Activated B cell treated with CpG ODN at 0.5 μM for 24 hours (primary cell): ENCODE data around the gene TMEM187. TPM values are rescaled to one million over a fixed set of nuclear protein-coding genes. Genes with fewer than 3 reads are reported as not detected.

ENCODE experiments used
- ATAC-seq: fragments of 200-7000 bp; cut with Tn5 transposase; one replicate; pipeline ENCODE4 v1.10.0; 2021; ENCODE audit warnings: low read depth, mild to moderate bottlenecking, moderate library complexity
- CTCF ChIA-PET: fragments of 350-600 bp; sonication (Branson Sonifier 250); formaldehyde crosslinking; loops from one replicate; lab custom pipeline; 2021; ENCODE audit warnings: antibody characterized with exemption; lab: Charles Lee
- POLR2A ChIA-PET: fragments of 350-600 bp; sonication (Branson Sonifier 250); formaldehyde crosslinking; loops from one replicate; lab custom pipeline; 2021; ENCODE audit warnings: antibody characterized with exemption; lab: Charles Lee
- DNase-seq: peaks from one replicate; pipeline ENCODE4 v3.0.0; 2022
- H3K27ac Mint-ChIP-seq: one replicate; pipeline ENCODE4 v1.8.0; 2020; ENCODE audit warnings: mixed read lengths
- H3K27me3 Mint-ChIP-seq: one replicate; pipeline ENCODE4 v1.8.0; 2021; ENCODE audit warnings: mixed read lengths
- H3K36me3 Mint-ChIP-seq: one replicate; pipeline ENCODE4 v1.8.0; 2021; ENCODE audit warnings: low read depth, mixed read lengths
- H3K4me1 Mint-ChIP-seq: one replicate; pipeline ENCODE4 v1.8.0; 2021; ENCODE audit warnings: mixed read lengths
- H3K4me3 Mint-ChIP-seq: one replicate; pipeline ENCODE4 v1.8.0; 2020; ENCODE audit warnings: mild to moderate bottlenecking, mixed read lengths
- H3K9me3 Mint-ChIP-seq: one replicate; pipeline ENCODE4 v1.8.0; 2020; ENCODE audit warnings: mixed read lengths
- intact Hi-C: fragments of 100-400 bp; cut with micrococcal nuclease; formaldehyde crosslinking; loops from one replicate; pipeline ENCODE4 v1.15.1; 2024
- total RNA-seq: library from RNA; stranded (reverse); gene quantifications from 2 replicates; pipeline ENCODE4 v1.2.3, GENCODE V29; 2022
- TF ChIP-seq, protein P1 (sequence below): fragments of 200-600 bp; IDR thresholded peaks from one replicate; pipeline ENCODE4 v1.8.0; 2022; ENCODE audit warnings: antibody characterized with exemption, mild to moderate bottlenecking

TMEM187 gene
- total RNA-seq, 1 donor from 2014 or later = 2.9 TPM

DNA sequence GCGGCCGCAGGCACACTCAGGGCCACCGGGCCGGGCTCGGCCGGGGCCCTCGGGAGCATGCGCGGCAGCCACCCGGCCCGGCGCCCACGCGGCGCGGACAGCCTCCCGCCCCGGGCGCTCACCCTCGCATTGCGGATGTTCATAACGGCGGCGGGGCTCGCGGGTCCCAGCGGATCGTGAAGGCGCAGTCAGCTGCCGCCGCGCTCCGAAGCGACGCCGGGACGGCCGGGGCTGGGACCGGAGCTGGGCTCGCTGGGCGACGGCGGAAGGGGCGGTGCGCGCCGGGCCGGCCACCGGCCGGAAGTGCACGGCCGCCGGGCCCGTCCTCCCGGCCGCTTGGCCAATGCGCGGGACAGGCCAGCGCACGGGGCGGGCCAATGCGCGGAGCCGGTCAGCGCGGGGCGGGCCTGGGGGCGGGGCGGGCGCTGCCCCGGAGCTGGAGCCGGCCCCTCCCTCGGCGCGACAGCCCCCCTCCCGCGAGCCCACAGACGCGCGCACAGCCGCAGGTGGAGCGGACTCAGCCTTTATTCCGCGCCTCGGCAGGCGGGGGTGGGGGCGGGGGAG lies 37.7 kb upstream of the TMEM187 start, which contains the start of gene NAA10:
NAA10 (minus strand) TSS at position 276 of the 564 bp plus-strand sequence; CDS start at position 143, 133 bp downstream.
- Mint-ChIP-seq H3K9me3 (no peaks in the 10 kb centered on the region), H3K36me3 (peaks cover 23% of the 10 kb centered on the region), H3K4me1 (peaks cover 24% of the 10 kb centered on the region), H3K27me3 (no peaks in the 10 kb centered on the region), H3K27ac (peak within 1 kb of the TSS; percentile 46), H3K4me3 (peak within 1 kb of the TSS; percentile 84)
- ChIA-PET POLR2A (interaction anchor here (1.1 to 18.4 kb wide), 3 partner anchors 9 to 463 kb away, joined by 3 to 305 read pairs (median 11); partner anchors contain the start of genes ARHGAP4, HCFC1 and RPL10), CTCF (interaction anchor here (0.7 kb wide), 1 partner anchor 12 kb away, joined by 3 read pairs; no protein-coding TSS in a partner anchor)
- peak; percentile 93 for ATAC-seq
- peak; percentile 62 for DNase-seq
- intact Hi-C loops = loop anchor here (1.0 kb wide), 2 partner anchors 8 to 12 kb away; no protein-coding TSS in a partner anchor
- TF ChIP-seq, protein P1, sequence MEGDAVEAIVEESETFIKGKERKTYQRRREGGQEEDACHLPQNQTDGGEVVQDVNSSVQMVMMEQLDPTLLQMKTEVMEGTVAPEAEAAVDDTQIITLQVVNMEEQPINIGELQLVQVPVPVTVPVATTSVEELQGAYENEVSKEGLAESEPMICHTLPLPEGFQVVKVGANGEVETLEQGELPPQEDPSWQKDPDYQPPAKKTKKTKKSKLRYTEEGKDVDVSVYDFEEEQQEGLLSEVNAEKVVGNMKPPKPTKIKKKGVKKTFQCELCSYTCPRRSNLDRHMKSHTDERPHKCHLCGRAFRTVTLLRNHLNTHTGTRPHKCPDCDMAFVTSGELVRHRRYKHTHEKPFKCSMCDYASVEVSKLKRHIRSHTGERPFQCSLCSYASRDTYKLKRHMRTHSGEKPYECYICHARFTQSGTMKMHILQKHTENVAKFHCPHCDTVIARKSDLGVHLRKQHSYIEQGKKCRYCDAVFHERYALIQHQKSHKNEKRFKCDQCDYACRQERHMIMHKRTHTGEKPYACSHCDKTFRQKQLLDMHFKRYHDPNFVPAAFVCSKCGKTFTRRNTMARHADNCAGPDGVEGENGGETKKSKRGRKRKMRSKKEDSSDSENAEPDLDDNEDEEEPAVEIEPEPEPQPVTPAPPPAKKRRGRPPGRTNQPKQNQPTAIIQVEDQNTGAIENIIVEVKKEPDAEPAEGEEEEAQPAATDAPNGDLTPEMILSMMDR = no peak

DNA sequence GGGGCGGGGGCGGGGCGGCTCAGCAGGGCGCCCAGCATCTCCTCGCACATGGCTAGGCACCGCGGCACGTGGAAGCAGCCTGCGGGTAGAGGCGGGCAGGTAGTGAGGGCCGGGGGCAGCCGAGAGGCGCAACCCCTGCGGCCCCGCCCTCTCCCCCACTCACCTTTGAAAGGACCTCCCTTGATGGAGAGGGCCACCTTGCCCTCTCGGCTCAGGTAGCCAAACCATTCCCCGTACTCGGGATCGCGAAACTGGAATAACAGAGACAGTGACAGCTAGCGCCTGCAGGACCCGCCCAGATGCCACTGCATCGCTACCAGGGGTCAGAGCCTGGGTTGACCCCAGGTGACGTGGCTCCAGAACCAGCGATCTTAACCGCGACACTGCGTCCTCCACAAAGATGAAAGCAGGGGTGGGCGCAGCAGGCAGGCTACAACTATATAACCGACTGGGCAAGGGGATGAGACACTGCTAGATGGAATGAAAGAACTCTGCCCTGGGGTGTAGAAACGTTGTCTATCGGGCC lies 37.2 kb upstream of the TMEM187 start:
- H3K9me3 Mint-ChIP-seq = no peaks in the 10 kb centered on the region
- peaks cover 22% of the 10 kb centered on the region for H3K36me3 Mint-ChIP-seq
- DNase-seq = no peak
- peak overlapping the region; percentile 75 for H3K4me3 Mint-ChIP-seq
- H3K4me1 Mint-ChIP-seq = peaks cover 24% of the 10 kb centered on the region
- CTCF ChIA-PET = interaction anchor here (0.7 kb wide), 1 partner anchor 12 kb away, joined by 3 read pairs; no protein-coding TSS in a partner anchor
- ATAC-seq = peak; percentile 2
- intact Hi-C loops = loop anchor here (1.0 kb wide), 2 partner anchors 8 to 12 kb away; no protein-coding TSS in a partner anchor
- TF ChIP-seq, protein P1 = no peak
- H3K27ac Mint-ChIP-seq = peak overlapping the region; percentile 41
- no peaks in the 10 kb centered on the region for H3K27me3 Mint-ChIP-seq
- POLR2A ChIA-PET = interaction anchor here (1.1 to 18.4 kb wide), 3 partner anchors 10 to 463 kb away, joined by 3 to 305 read pairs (median 11); partner anchors contain the start of genes ARHGAP4, HCFC1 and RPL10

DNA sequence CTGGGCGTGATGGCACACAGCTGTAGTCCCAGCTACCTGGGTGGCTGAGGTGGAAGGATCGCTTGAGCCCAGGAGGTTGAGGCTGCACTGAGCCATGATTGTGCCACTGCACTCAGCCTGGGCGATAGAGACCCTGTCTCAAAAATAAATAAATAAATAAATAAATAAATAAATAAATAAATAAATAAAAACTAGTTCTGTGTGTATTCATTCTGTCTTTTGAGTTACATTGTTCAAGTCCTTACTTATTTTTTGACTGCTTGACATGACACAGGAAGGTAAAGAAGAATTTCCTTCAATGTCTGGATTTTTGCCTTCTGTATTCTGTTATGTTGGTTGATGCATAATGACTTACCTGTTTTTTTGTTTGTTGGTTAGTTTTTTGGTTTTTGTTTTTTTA lies 35.5 kb upstream of the TMEM187 start:
- H3K27me3 Mint-ChIP-seq = no peaks in the 10 kb centered on the region
- H3K36me3 Mint-ChIP-seq = peaks cover 9% of the 10 kb centered on the region
- H3K9me3 Mint-ChIP-seq = no peaks in the 10 kb centered on the region
- TF ChIP-seq, protein P1 = no peak
- intact Hi-C loops = no loop called here
- H3K27ac Mint-ChIP-seq = no peak overlapping the region
- ChIA-PET POLR2A (interaction anchor here (0.6 to 18.4 kb wide), 2 partner anchors 12 to 487 kb away, joined by 4 to 305 read pairs; partner anchors contain the start of gene ARHGAP4), CTCF (no interaction called here)
- H3K4me3 Mint-ChIP-seq = no peak overlapping the region
- H3K4me1 Mint-ChIP-seq = peaks cover 24% of the 10 kb centered on the region
- no peak for ATAC-seq
- DNase-seq = no peak

DNA sequence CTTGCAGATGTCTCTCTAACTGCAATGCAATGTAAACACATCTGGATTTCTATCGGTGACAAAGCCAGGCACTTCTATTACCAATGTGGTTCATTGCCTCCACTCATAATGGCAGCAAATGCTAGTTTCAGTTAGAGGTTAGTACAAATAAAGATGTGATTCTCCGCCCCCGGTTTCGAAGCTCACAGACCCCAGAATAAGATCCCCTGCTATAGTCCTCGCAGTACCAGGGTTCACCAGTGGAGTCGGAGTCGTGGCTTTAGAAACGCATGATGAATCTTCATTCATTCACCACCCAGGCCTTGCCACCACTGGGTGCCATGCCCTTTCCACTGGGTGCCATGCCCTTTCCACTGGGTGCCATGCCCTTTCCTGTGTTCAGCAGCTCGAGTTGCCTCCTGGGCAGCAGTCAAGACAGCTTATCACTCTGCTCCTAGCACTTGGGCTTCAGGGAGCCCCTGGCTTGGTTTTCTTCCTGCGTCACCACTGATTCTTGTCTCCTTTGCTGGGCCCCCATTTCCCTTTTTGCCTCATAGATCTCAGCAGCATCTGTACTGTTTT lies 34.2 kb upstream of the TMEM187 start:
- peaks cover 23% of the 10 kb centered on the region for H3K4me1 Mint-ChIP-seq
- DNase-seq (no peak), ATAC-seq (no peak)
- no peak overlapping the region for H3K27ac Mint-ChIP-seq
- CTCF ChIA-PET = interaction anchor here (0.6 to 1.4 kb wide), 2 partner anchors 9 to 41 kb away, joined by 3 to 6 read pairs; no protein-coding TSS in a partner anchor
- POLR2A ChIA-PET = interaction anchor here (18.4 kb wide), 1 partner anchor 13 kb away, joined by 305 read pairs; the partner anchor contains the start of gene ARHGAP4
- H3K4me3 Mint-ChIP-seq = no peak overlapping the region
- TF ChIP-seq, protein P1 = no peak
- peaks cover 4% of the 10 kb centered on the region for H3K36me3 Mint-ChIP-seq
- intact Hi-C loops = no loop called here
- no peaks in the 10 kb centered on the region for H3K27me3 Mint-ChIP-seq
- no peaks in the 10 kb centered on the region for H3K9me3 Mint-ChIP-seq
